ENCODE results near the gene GPR108.

DNA sequence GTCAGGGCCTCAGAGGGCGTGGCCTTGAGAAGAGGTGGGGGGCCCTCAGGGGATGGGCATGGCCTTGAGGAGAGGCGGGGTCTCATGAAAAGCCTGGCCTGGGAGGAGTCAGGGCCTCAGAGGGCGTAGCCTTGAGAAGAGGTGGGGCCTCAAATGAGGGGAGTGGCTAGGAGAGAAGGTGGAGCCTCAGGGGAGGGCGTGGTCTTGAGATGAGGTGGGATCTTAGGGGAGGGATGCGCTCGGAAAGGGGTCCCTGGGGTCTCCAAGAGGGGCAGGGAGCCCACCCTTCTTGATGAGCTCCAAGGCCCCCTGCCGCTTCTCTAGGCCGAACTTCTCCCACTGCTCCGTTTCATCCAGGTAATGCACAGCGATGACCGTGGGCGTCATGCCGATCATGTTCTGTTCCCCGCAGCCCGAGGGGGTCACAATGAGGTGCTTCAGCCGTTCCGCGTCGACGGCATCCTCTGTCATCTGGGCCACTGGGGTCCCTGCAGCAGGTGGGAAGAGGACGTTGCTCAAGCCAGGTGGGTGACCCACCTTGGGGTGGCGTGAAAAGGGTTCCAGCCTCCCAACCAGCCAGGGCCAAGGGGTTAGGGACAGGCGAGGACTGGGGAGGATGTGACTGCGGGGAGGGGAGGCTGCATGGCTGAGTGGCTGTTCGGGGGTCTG is 43.1 kb downstream of the GPR108 start:
- TF ChIP-seq, protein P1, sequence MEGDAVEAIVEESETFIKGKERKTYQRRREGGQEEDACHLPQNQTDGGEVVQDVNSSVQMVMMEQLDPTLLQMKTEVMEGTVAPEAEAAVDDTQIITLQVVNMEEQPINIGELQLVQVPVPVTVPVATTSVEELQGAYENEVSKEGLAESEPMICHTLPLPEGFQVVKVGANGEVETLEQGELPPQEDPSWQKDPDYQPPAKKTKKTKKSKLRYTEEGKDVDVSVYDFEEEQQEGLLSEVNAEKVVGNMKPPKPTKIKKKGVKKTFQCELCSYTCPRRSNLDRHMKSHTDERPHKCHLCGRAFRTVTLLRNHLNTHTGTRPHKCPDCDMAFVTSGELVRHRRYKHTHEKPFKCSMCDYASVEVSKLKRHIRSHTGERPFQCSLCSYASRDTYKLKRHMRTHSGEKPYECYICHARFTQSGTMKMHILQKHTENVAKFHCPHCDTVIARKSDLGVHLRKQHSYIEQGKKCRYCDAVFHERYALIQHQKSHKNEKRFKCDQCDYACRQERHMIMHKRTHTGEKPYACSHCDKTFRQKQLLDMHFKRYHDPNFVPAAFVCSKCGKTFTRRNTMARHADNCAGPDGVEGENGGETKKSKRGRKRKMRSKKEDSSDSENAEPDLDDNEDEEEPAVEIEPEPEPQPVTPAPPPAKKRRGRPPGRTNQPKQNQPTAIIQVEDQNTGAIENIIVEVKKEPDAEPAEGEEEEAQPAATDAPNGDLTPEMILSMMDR (IDR thresholded peaks at IDR 0.05): no peak
- TF ChIP-seq POLR2A (IDR thresholded peaks at IDR 0.05): no peak

Data from esophagus squamous epithelium (tissue), 4 donors.